Measurements from ENCODE around the gene TDRD7. TPM values are rescaled to one million over a fixed set of nuclear protein-coding genes. Genes with fewer than 3 reads are reported as not detected.
A peak's percentile ranks its signal among the peaks of the same experiment; 100 is the strongest.

TDRD7 gene
- total and polyA plus RNA-seq, 2 of the 13 experiments (the other 11 are each of a cell fraction or from before 2014, with no cell fraction given), result 9.8 to 15.5 TPM

DNA sequence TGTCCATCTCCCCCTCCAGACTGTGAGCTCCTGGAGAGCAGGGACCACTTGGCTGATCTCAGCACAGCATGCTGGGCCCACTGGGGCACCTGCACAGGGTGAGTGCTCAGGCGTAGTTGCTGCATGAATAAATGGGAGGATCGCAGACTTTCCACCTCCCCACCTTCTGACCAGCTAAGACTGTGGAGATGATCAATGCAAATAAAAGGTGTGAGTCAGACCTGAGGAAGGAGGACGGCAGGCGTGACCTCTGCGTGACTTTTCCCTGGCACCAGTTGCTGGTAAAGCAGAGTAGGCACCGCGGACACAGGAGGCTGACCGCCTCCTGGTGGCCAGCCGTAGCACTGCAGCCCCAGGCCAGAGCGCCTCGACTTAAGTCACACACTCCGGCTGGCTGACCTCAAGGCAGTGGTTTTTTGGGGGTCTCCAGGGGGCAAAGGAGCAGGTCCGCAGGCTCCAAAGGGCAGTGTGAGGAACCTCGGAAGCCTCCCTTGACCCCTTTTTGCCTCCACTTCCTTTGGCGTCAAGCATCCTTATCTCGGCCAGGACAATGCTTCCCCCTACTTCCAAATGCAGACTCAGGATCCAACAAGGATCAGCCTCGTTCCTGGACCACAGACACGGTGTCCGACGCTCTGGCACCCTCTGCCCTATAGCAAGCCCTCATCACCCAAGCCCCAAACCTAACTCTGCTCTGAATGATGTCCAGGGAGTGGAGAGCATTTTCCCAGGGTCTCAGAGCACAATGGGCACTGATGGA is 12.7 kb upstream of the TDRD7 start (continued):
- TF ChIP-seq GATAD1 (CRISPR knock-in tag; IDR thresholded peaks at IDR 0.05) (0 out of 2 replicates have a peak, but pooled peaks have one; percentile 31), ZNF781 (CRISPR knock-in tag; IDR thresholded peaks at IDR 0.05; ENCODE audit: borderline replicate concordance, not compliant biosample characterization) (no peak), ZNF513 (CRISPR knock-in tag; conservative IDR thresholded peaks at IDR 0.05) (no peak), ZNF138 (CRISPR knock-in tag; IDR thresholded peaks at IDR 0.05; ENCODE audit: low read depth) (no peak), ZNF44 (CRISPR knock-in tag; IDR thresholded peaks at IDR 0.05) (no peak), SP140L (CRISPR knock-in tag; IDR thresholded peaks at IDR 0.05; ENCODE audit: borderline replicate concordance) (no peak), CERS6 (CRISPR knock-in tag; IDR thresholded peaks at IDR 0.05) (no peak), NFYB (CRISPR knock-in tag; IDR thresholded peaks at IDR 0.05) (no peak), ZNF557 (CRISPR knock-in tag; IDR thresholded peaks at IDR 0.05) (no peak), NFKBIZ (CRISPR knock-in tag; IDR thresholded peaks at IDR 0.05) (no peak), ZNF230 (CRISPR knock-in tag; IDR thresholded peaks at IDR 0.05) (no peak), MTERF4 (CRISPR knock-in tag; IDR thresholded peaks at IDR 0.05) (no peak), ZNF296 (CRISPR knock-in tag; conservative IDR thresholded peaks at IDR 0.05) (no peak), PHB2 (IDR thresholded peaks at IDR 0.05; ENCODE audit: partially characterized antibody) (no peak), GTF3A (CRISPR knock-in tag; conservative IDR thresholded peaks at IDR 0.05) (no peak), ZNF782 (CRISPR knock-in tag; IDR thresholded peaks at IDR 0.05; ENCODE audit: borderline replicate concordance) (no peak), REPIN1 (CRISPR knock-in tag; IDR thresholded peaks at IDR 0.05; ENCODE audit: borderline replicate concordance, low read depth) (peak; percentile 45; the same call in 1 of the 2 replicates), MIER2 (CRISPR knock-in tag; IDR thresholded peaks at IDR 0.05) (0 out of 2 replicates have a peak, but pooled peaks have one; percentile 67)
- TF ChIP-seq, protein P1, sequence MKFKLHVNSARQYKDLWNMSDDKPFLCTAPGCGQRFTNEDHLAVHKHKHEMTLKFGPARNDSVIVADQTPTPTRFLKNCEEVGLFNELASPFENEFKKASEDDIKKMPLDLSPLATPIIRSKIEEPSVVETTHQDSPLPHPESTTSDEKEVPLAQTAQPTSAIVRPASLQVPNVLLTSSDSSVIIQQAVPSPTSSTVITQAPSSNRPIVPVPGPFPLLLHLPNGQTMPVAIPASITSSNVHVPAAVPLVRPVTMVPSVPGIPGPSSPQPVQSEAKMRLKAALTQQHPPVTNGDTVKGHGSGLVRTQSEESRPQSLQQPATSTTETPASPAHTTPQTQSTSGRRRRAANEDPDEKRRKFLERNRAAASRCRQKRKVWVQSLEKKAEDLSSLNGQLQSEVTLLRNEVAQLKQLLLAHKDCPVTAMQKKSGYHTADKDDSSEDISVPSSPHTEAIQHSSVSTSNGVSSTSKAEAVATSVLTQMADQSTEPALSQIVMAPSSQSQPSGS (CRISPR knock-in tag; IDR thresholded peaks at IDR 0.05), result no peak
- TF ChIP-seq, protein P2, sequence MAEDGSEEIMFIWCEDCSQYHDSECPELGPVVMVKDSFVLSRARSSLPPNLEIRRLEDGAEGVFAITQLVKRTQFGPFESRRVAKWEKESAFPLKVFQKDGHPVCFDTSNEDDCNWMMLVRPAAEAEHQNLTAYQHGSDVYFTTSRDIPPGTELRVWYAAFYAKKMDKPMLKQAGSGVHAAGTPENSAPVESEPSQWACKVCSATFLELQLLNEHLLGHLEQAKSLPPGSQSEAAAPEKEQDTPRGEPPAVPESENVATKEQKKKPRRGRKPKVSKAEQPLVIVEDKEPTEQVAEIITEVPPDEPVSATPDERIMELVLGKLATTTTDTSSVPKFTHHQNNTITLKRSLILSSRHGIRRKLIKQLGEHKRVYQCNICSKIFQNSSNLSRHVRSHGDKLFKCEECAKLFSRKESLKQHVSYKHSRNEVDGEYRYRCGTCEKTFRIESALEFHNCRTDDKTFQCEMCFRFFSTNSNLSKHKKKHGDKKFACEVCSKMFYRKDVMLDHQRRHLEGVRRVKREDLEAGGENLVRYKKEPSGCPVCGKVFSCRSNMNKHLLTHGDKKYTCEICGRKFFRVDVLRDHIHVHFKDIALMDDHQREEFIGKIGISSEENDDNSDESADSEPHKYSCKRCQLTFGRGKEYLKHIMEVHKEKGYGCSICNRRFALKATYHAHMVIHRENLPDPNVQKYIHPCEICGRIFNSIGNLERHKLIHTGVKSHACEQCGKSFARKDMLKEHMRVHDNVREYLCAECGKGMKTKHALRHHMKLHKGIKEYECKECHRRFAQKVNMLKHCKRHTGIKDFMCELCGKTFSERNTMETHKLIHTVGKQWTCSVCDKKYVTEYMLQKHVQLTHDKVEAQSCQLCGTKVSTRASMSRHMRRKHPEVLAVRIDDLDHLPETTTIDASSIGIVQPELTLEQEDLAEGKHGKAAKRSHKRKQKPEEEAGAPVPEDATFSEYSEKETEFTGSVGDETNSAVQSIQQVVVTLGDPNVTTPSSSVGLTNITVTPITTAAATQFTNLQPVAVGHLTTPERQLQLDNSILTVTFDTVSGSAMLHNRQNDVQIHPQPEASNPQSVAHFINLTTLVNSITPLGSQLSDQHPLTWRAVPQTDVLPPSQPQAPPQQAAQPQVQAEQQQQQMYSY (CRISPR knock-in tag; IDR thresholded peaks at IDR 0.05), result no peak

Measured in HepG2 (cell line).